GM04503 (cell line): ENCODE data around the gene PATL2.
A peak's percentile ranks its signal among the peaks of the same experiment; 100 is the strongest.
"Not testable (repeated sequence)": the region's sequence is repeated elsewhere in the genome, so short reads cannot be mapped to it uniquely, and the experiment has no call there.

Source experiments
- DNase-seq: peaks from one replicate; pipeline ENCODE4 v3.0.0-alpha.2; 2012; ENCODE audit warnings: low read depth

Gene PATL2

DNA sequence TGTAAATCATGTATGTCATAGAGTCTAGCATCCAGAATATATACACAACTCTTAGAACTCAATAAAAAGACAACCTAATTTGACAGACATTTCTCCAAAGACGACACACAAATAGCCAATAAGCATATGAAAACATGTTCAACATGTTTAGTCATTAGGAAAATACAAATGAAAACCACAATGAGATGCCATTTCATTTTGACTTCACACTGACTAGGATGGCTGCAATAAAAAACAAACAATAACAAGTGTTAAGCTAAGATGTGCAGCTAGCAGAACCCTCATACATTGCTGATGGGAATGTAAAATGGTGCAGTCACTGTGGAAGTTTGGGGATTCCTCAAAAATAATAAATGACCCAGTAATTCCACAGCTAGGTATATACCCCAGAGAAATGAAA, 64.1 kb downstream of the PATL2 start:
- DNase-seq: no peak

DNA sequence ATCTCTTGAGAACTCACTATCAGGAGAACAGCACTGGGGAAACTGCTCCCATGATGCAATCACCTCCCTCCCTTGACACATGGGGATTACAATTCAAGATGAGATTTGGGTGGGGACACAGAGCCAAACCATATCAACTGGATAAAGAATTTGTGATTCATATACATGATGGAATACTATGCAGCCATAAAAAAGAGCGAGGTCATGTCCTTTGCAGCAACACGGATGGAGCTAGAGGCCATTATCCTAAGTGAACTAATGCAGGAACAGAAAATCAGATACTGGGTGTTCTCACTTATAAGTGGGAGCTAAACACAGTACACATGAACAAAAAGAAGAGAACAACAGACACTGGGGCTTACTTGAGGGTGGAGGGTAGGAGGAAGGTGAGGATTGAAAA, 64.7 kb downstream of the PATL2 start:
- no peak for DNase-seq

DNA sequence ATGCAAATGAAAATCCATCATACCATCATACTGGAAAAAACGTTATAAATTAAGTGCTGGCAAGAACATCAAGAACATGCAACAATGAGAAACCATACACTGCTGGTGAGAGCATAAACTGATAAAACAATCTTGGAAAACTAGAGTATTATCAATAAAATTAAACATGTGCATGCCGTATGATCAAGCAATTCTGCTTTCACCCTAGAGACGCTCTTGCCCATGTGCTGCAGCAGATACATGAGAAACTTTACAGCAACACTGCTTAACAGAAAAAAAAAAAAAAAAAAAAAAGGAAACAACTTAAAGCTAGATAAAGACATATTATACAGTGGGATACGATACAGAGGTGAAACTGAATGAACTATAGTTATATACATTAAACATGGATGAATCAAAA, 69.5 kb downstream of the PATL2 start:
- no peak for DNase-seq

DNA sequence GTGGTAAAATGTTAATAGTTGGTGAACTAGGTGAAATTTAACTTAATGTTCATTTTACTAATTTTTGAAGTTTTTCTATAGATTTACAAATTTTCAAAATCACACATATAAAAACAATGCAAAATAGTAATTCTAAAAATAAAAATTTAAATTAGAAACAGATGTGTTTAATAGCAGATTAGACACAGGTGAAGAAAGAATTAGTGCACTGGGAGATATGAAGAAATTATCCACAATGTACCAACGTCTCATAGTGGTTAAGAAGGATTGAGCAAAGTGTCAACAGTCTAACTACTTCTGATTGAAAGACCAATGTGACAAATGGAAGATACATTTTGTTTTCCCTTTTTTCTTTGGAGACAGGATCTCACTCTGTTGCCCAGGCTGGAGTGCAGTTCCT, 74.1 kb downstream of the PATL2 start:
- no peak for DNase-seq

DNA sequence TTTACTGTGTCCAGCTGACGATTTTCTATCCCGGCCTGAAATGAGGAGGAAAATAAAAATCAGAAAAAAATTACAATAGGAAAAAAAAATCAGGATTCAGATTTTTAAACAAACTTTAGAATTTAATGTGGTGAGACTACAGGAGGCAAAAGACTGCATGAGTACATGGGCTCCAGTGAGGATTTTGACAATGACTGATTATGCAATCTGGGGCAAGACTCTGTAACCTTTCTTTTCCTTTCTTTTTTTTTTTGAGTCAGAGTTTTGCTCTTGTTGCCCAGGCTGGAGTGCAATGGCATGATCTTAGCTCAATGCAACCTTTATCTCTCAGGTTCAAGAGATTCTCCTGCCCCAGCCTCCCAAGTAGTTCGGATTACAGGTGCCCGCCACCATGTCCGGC, 77.5 kb downstream of the PATL2 start:
- peak; percentile 19 for DNase-seq

DNA sequence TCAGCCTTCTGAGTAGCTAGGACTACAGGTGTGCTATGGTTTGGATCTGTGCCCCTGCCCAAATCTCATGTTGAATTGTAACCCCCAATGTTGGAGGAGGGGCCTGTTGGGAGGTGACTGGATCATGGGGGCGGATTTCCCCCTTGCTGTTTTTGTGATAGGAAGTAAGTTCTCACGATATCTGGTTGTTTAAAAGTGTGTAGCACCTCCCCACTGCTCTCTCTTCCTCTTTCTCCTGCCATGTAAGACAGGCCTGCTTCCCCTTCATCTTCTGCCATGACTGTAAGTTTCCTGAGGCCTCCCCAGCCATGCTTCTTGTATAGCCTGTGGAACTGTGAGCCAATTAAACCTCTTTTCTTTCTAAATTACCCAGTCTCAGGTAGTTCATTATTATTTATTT, 85.8 kb downstream of the PATL2 start:
- DNase-seq: not testable (repeated sequence)

DNA sequence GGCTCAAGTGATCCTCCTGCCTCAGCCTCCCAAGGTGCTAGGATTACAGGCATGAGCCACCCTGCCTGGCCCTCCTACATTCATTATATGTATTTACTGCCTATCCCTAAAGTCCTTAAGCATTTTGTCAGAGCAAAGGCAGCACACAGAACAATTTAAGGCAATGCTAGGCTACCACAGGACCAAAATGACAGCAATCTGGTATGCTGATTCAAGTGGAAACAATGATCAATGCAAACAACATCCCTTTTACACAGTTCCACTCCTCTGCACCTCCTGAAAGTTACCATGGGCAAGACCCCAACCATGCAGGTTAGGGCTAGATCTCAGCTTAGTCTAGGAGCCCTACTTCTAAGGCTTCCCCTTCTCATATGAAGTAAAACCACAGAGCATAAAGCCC, 87.9 kb downstream of the PATL2 start:
- DNase-seq: no peak

DNA sequence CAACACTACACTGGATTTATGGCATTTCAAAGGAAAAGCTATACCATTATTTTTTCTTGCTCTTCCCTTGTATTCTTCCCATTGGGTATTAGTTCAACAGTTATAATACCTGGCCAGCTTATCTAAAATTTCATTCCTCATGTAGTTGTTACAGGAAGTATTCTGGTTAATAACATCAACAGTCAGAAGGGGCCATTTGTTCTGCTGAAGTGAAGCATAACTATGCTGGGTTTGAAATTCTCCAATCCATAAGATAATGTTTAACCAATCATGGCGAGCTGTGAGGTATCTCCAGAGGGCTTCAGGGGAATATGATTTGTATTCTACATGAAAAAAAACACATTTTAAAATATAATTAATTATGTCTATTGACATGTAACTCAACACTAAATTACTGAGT, 91.0 kb downstream of the PATL2 start:
- DNase-seq: no peak

DNA sequence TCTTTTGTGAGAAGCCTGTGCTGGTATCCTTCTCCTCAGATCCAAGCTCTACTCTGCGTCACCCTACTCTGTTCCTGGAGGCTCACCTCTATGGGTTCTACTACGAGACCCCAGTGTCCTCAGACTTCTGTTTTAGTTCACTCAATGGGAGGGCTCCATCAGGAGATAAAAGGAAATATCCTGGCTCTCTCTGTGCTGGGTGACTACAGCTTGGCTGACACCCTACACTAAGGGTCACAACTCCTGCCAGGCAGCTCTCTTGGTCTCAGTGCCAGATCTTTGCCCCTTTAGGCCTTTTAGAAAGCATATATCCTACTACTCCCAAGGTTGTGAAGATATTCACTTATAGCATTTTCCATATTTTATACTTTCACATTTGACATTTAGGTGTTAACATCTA, 94.1 kb downstream of the PATL2 start:
- DNase-seq: no peak
